Testis (tissue), 3 donors: ENCODE results near the gene PTCH1. TPM values are rescaled to one million over a fixed set of nuclear protein-coding genes. Genes with fewer than 3 reads are reported as not detected.
A peak's percentile ranks its signal among the peaks of the same experiment; 100 is the strongest.

Experiments used
- DNase-seq: peaks from one replicate; pipeline ENCODE4 v3.0.0-alpha.2; 2019
- H3K27ac ChIP-seq, 2 donors: fragments of 200-600 bp; sonication (generic); one replicate each; pipeline ENCODE4 v1.5.1; 2019
- H3K27me3 ChIP-seq: fragments of 200-600 bp; sonication (generic); one replicate; pipeline ENCODE4 v1.5.1; 2019
- H3K36me3 ChIP-seq: fragments of 200-600 bp; sonication (generic); one replicate; pipeline ENCODE4 v1.5.1; 2017; ENCODE audit warnings: low read depth; ENCODE audit errors: missing control alignments
- H3K4me1 ChIP-seq: fragments of 200-600 bp; sonication (generic); one replicate; pipeline ENCODE4 v1.5.1; 2019
- H3K4me3 ChIP-seq, 2 donors: fragments of 200-600 bp; sonication (generic); one replicate each; pipeline ENCODE4 v1.5.1; 2017 to 2019
- H3K9me3 ChIP-seq: fragments of 200-600 bp; sonication (generic); one replicate; pipeline ENCODE4 v1.5.1; 2017
- CTCF ChIP-seq, 3 experiments: fragments of 450-650 bp in 2 of 3; fragments of 200-600 bp in 1 of 3; sonication (generic) in 1 of 3; IDR thresholded peaks; one replicate each; pipeline ENCODE4 v1.5.1; 2016 to 2019; ENCODE audit warnings: antibody characterized with exemption in 3 of 3, mild to moderate bottlenecking in 2 of 3, moderate library complexity in 1 of 3
- POLR2A ChIP-seq: fragments of 450-650 bp; IDR thresholded peaks from one replicate; pipeline ENCODE4 v1.6.1; 2017; ENCODE audit warnings: antibody characterized with exemption, mild to moderate bottlenecking, moderate library complexity
- WGBS, 2 donors: methylation state at CpG; one replicate each; pipeline ENCODE4 v1.1.5; 2018; 5-methylcytosine and 5-hydroxymethylcytosine counted together
- intact Hi-C: fragments of 100-400 bp; cut with DNase I; formaldehyde crosslinking; loops from one replicate; pipeline ENCODE4 v1.15.1; 2023; ENCODE audit warnings: low total_unique reads
- polyA plus RNA-seq: library from polyadenylated mRNA; stranded (reverse); fragments of 350-450 nt; fragmentation: Illumina TruSeq; extraction: RNeasy Lipid Tissue Mini Kit (QIAGEN cat#74804); gene quantifications from one replicate; pipeline ENCODE4 v1.2.3, GENCODE V29; 2014; ENCODE audit warnings: low read depth, low replicate concordance; ENCODE audit not compliant: insufficient read depth
- total RNA-seq, 2 donors: library from RNA; depleted of rRNA; stranded (reverse); fragments of >200 nt; gene quantifications; one replicate each; pipeline ENCODE4 v1.2.3, GENCODE V29; 2016

Gene PTCH1
- total and polyA plus RNA-seq, 3 donors from 2014 or later, result 51.1 to 127 (median 93.5) TPM

- no peak for DNase-seq
- Histone ChIP-seq H3K27ac (no peak overlapping the region), H3K4me3 (no peak overlapping the region), H3K4me1 (peaks cover 21% of the 10 kb centered on the region), H3K9me3 (no peaks in the 10 kb centered on the region), H3K36me3 (no peaks in the 10 kb centered on the region), H3K27me3 (no peaks in the 10 kb centered on the region)
- intact Hi-C loops, result no loop called here
- 63 to 64% methylated on average over 4 of the region's 4 CpGs for WGBS, 2 donors
- TF ChIP-seq CTCF (IDR thresholded peaks at IDR 0.05) (no peak), POLR2A (no peak)
These were observed 51.7 kb downstream of the PTCH1 start for GRCh38 chr9:95465115-95465514.

- H3K4me1 ChIP-seq, result peaks cover 21% of the 10 kb centered on the region
- H3K27me3 ChIP-seq, result no peaks in the 10 kb centered on the region
- 59 to 61% methylated on average over 19 to 21 of the region's 21 CpGs for WGBS, 2 donors
- H3K27ac ChIP-seq, result peak overlapping the region; percentile 31 to 75
- no peak overlapping the region for H3K4me3 ChIP-seq
- H3K9me3 ChIP-seq, result no peaks in the 10 kb centered on the region
- no peaks in the 10 kb centered on the region for H3K36me3 ChIP-seq
- intact Hi-C loops, result no loop called here
- no peak for DNase-seq
- no peak for TF ChIP-seq POLR2A
- no peak for TF ChIP-seq CTCF (IDR thresholded peaks at IDR 0.05)
These were observed 53.4 kb downstream of the PTCH1 start for GRCh38 chr9:95463148-95464060.

DNA sequence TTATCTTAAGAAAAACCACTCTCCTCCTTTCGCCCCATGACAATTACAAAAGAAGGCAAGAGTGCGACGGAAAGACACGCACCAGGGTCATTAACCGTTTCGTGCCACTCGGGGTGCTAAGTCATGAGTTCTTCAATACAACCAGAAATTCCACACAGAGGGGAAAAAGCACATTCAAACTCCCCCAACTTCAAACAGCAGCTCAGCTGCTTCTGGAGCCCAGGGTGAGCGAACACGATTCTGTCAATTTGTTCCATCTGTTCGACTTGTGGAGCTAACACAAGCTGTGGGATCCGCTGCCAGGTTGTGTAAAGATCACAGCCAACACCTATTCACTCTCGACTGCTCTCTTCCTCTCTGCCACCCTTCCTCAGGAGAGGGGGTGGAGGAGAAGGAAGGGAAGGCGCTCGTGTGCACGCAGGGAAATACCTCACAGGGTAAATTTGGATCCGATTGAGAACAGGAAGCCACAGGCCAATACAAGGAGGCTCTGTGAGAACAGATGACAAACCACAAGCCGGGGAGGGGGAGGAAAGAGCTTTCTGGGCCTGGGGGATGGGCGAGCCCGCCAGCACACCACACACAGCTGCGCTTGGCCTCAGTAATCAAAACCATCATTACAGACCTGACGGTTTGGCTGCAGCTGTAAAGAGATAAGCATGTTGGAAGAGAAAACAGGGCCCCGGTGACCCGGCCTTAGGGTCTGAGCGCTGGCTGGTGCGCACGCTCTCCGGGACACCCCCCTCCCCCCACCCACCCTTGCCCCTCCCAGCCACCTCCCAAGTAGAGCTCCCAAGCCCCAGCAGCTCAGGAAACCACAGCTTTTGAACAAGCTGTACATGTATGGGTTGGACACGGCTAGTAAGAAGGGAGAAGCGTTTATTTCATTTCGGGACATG, 54.3 kb downstream of the PTCH1 start:
- no peaks in the 10 kb centered on the region for H3K36me3 ChIP-seq
- WGBS, 2 donors, result 37 to 44% methylated on average over 27 to 30 of the region's 30 CpGs
- peak; percentile 77 for DNase-seq
- TF ChIP-seq POLR2A (no peak), CTCF (IDR thresholded peaks at IDR 0.05) (no peak)
- peaks cover 21% of the 10 kb centered on the region for H3K4me1 ChIP-seq
- H3K9me3 ChIP-seq, result no peaks in the 10 kb centered on the region
- intact Hi-C loops, result no loop called here
- H3K27me3 ChIP-seq, result no peaks in the 10 kb centered on the region
- H3K4me3 ChIP-seq, result no peak overlapping the region
- H3K27ac ChIP-seq, result peak overlapping the region; percentile 26 to 75

DNA sequence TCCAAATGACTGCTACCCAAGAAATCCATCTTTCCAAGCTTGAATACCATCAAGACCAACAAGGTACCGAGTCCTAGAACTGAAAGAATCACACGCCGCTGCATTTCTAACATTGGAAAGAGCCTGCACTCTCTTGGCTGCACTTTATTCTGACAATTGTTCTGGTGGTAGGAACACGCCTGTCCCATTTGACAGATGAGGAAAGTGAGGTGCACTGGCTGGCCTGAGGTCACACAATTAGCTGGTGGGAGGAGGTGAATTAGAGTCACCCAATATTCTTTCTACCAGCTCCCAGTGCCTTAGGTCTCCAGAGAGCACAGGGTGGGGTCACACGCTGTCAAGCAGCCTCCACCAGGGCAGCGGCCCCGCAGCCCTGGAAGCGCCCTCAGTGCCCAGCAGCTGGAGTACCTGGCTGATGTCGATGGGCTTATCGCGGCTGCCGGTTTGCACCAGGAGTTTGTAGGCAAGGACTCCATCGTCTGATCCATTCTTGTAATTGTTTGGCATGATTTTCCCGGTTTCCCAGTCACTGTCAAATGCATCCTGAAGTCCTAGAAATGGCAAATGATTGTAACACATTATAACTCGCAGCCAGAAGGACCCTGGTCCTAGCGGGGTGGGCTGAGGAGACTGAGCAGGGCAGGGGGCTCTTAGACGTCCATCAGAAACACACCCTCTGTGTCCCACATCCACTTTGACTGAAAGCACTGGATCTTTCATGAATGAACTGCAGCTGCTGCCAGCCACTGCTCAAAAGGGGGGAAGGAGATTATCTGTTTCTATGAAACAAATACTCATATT, 55.1 kb downstream of the PTCH1 start:
- intact Hi-C loops, result no loop called here
- WGBS, 2 donors, result 77 to 84% methylated on average over 12 to 17 of the region's 17 CpGs
- DNase-seq, result no peak
- Histone ChIP-seq H3K4me1 (peaks cover 21% of the 10 kb centered on the region), H3K4me3 (no peak overlapping the region), H3K36me3 (no peaks in the 10 kb centered on the region), H3K27me3 (no peaks in the 10 kb centered on the region), H3K9me3 (no peaks in the 10 kb centered on the region), H3K27ac (peak overlapping the region in 1 of 2 donors; percentile 75)
- TF ChIP-seq CTCF (IDR thresholded peaks at IDR 0.05) (no peak), POLR2A (no peak)
